ENCODE data around the gene ACER3.
"Not testable (repeated sequence)": the region's sequence is repeated elsewhere in the genome, so short reads cannot be mapped to it uniquely, and the experiment has no call there.

ACER3 gene

GRCh38 chr11:76837696-76838677, 22.7 kb upstream of the ACER3 start:
- no peak for DNase-seq

- DNase-seq = no peak
These were observed 22.0 kb upstream of the ACER3 start for GRCh38 chr11:76838678-76839068.

GRCh38 chr11:76839311-76839710, 21.4 kb upstream of the ACER3 start:
- no peak for DNase-seq

GRCh38 chr11:76841923-76842452, 18.7 kb upstream of the ACER3 start:
- DNase-seq = no peak

GRCh38 chr11:76843907-76844306, 16.8 kb upstream of the ACER3 start:
- no peak for DNase-seq

GRCh38 chr11:76844511-76844910, 16.2 kb upstream of the ACER3 start:
- DNase-seq = no peak

- no peak for DNase-seq
These were observed 15.6 kb upstream of the ACER3 start for GRCh38 chr11:76845069-76845468.

- DNase-seq = no peak
These were observed 14.3 kb upstream of the ACER3 start for GRCh38 chr11:76846441-76846840.

- DNase-seq = no peak
These were observed 11.3 kb upstream of the ACER3 start for GRCh38 chr11:76849376-76849775.

- no peak for DNase-seq
These were observed 10.6 kb upstream of the ACER3 start for GRCh38 chr11:76850130-76850529.

DNA sequence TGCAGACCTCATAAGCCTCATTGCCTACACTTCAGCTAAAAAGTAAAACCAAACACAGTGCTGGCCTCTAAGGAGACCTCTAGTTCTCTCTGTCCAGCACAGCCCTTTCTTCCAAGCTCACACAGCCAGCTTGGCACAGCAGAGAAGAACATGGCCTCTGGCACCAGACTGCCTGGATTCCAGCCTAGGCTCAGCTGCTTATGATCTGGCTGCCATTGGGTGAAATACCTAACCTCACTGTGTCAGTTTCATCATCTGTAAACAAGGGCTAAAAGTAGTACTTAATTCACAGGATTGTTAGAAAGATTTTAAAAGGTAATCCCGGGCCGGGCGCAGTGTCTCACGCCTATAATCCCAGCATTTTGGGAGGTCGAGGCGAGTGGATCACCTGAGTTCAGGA, 9.9 kb upstream of the ACER3 start:
- DNase-seq = no peak

DNA sequence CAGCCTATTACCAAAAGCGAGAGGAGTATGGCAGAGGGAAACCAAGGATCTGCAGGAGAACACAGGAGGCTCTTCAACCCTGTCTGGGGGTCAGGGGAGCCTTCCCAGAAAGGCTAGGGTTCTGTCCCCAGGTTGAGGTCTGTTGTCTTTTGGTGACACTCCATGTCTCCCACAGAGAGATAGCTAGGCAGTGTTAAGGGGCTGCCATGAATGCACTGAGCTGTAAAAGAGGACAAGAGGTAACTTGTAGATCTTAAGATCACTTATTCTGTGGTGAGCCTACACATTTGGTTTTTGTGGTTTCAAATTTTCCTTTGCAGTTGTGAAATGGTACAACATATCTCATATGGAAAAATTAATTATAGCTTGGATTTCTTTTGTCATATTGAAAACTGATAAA, 6.0 kb upstream of the ACER3 start:
- DNase-seq = no peak

DNA sequence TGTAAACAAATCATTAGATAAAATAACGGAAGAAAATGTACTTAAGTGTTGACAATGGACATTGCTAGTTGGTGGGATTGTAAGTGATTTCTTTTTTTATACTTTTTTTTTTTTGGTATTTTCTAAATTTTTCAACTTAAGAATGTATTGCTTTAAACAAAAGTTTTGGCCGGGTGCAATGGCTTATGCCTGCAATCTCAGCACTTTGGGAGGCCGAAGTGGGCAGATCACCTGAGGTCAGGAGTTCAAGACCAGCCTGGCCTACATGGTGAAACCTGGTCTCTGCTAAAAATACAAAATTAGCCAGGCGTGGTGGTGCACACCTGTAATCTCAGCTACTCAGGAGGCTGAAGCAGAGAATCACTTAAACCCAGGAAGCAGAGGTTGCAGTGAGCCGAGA, 5.0 kb upstream of the ACER3 start:
- not testable (repeated sequence) for DNase-seq

DNA sequence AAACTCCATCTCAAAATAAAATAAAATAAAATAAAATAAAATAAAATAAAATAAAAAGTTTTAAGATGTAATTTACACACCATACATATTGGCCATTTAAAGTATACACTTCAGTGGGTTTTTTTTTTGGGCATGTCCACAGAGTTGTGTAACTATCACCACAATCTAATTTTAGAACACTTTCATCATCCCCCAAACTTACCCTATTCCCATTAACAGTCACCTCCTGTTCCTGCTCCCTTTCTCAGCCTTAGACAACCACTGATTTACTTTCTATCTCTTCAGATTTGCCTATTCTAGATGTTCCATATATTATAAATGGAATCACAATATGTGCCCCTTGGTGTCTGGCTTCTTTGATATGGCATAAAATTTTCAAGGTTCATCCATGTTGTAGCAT, 4.6 kb upstream of the ACER3 start:
- DNase-seq = no peak

GRCh38 chr11:76856571-76856970, 4.1 kb upstream of the ACER3 start:
- DNase-seq = no peak

DNA sequence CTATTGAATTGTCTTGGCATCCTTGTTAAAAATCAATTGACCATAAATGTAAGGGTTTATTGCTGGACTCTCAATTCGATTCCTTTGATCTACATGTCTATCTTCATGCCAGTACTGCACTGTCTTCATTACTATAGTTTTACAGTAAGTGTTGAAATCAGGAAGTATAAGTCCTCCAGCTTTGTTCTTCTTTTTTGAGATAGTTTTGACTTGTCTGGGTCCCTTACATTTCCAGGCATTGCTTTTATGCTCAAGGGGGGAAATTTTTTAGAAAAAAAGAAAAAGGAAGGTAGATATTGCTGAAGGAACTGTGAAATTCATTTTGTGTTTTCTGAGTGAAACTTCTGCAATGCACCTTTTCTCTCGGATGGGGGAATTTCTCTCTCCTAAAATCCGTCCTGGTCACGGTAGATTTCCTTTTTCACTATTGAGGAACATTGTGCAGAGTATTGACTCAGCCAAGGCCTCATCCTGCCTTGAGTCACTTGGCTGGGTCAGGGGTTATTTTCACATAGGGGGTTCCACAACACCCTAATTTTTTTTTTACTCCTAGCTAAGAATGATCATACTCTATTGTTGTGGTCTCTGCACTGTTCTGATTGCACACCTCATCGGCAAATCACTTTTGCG, 2.8 kb upstream of the ACER3 start:
- no peak for DNase-seq

DNA sequence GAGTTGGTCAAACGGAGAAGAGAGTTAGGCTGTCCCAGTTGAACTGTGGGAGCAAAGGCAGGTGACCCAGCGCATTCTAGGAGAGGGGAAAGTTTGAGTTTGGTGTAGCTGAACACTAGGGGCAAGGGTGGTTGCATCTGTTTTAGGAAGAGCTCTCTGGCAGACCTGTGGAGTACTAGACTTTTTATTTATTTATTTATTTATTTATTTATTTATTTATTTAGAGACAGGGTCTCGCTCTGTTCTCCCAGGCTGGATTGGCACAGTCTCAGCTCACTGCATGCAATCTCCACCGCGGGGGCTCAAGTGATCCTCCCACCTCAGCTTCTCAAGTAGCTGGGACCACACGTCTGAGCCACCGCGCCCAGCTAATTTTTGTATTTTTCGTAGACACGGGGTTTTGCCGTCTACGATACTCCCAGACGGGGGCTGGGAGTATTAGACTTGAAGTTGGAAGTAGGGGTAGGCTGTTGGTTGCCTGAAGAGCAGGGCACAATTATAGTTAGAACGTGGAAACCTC, 950 bp upstream of the ACER3 start:
- no peak for DNase-seq

DNA sequence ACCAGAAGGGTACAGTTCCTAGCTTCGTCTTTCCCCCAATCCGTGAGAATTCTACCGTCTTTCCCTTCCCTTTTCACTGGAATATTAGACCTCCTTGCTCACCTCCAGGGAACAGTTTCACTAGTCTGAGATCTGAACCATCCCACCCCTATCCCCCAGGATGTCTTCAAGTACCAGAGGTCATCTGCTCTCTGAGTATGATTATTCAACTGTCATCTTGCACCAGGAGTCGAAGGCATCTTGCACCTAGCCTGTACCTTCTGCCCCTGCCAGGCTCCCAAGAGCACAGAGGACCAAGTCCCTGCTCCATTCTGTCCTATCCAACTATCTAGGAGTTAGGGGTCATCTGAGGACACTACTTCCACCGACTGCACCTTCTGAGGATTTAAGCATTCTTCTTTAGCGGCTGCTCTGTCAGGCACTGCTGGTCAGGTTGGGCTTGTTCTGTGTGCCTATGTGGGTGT, 804 bp downstream of the ACER3 start:
- no peak for DNase-seq

DNA sequence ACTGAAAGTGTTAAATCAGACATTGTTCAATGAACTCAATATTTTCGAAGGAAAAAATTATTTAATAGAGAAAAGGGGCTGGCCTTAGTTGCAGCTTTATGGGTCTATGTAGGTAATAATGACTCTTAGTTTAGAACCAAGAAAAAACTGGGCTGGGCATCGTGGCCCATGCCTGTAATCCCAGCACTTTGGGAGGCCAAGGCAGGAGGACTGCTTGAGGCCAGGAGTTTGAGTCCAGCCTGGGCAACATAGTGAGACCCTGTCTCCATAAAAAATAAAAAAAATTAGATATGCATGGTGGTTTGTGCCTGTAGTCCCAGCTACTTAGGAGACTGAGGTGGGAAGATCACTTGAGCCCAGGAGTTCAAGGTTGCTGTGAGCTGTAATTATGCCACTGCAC, 2.1 kb downstream of the ACER3 start:
- not testable (repeated sequence) for DNase-seq

GRCh38 chr11:76863196-76863777, 2.6 kb downstream of the ACER3 start:
- no peak for DNase-seq

- DNase-seq = no peak
These were observed 12.5 kb downstream of the ACER3 start for GRCh38 chr11:76872959-76873827.

DNA sequence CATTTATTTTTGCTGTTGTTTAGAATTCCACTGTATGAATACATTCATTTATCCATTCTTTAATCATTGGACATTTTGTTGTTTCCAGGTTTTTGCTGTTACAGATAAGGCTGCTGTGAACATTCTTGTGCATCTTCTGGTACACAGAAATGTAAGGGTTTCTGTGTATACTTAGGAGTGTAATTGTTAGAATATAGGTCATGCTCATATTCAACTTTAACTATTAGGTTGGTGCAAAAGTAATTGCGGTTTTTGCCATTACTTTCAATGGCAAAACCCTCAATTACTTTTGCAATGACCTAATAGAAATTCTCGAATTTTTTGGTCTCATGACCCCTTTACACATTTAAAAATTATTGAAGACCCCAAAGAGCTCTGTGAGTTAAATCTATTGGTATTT, 17.3 kb downstream of the ACER3 start:
- no peak for DNase-seq
